H9 (cell line): ENCODE measurements around the gene CRACDL. TPM values are rescaled to one million over a fixed set of nuclear protein-coding genes. Genes with fewer than 3 reads are reported as not detected.

Source experiments
- DNase-seq: peaks from one replicate; pipeline ENCODE4 v3.0.0-alpha.2; 2017
- H2AFZ ChIP-seq: one replicate; pipeline ENCODE4 v1.6.1; 2013; ENCODE audit warnings: mild to moderate bottlenecking, low read length, control low read depth, moderate library complexity
- H2AK5ac ChIP-seq: 2 replicates; pipeline ENCODE4 v1.6.1; 2013; ENCODE audit warnings: low read length, control low read depth, mixed read lengths; ENCODE audit not compliant: insufficient read length
- H2BK120ac ChIP-seq: one replicate; pipeline ENCODE4 v1.6.1; 2013; ENCODE audit warnings: low read depth, mild to moderate bottlenecking, low read length, control low read depth, inconsistent platforms; ENCODE audit not compliant: poor library complexity, severe bottlenecking
- H2BK12ac ChIP-seq: 2 replicates; pipeline ENCODE4 v1.6.1; 2013; ENCODE audit warnings: low read length, control low read depth, mixed read lengths, low read depth; ENCODE audit not compliant: insufficient read length
- H2BK15ac ChIP-seq: 2 replicates; pipeline ENCODE4 v1.6.1; 2013; ENCODE audit warnings: low read depth, low read length, control low read depth
- H2BK20ac ChIP-seq: one replicate; pipeline ENCODE4 v1.6.1; 2013; ENCODE audit warnings: low read depth, mild to moderate bottlenecking, low read length, control low read depth, inconsistent platforms; ENCODE audit not compliant: poor library complexity, severe bottlenecking
- H2BK5ac ChIP-seq: 2 replicates; pipeline ENCODE4 v1.6.1; 2013; ENCODE audit warnings: low read length, control low read depth, mixed read lengths; ENCODE audit not compliant: insufficient read length
- H3K14ac ChIP-seq: 2 replicates; pipeline ENCODE4 v1.6.1; 2013; ENCODE audit warnings: low read length, control low read depth; ENCODE audit not compliant: insufficient read depth
- H3K18ac ChIP-seq: 2 replicates; pipeline ENCODE4 v1.6.1; 2013; ENCODE audit warnings: low read depth, mild to moderate bottlenecking, mixed read lengths, low read length, control low read depth; ENCODE audit not compliant: insufficient read length
- H3K23ac ChIP-seq: 2 replicates; pipeline ENCODE4 v1.6.1; 2013; ENCODE audit warnings: low read length, control low read depth, mixed read lengths, low read depth; ENCODE audit not compliant: insufficient read length
- H3K23me2 ChIP-seq: 2 replicates; pipeline ENCODE4 v1.6.1; 2013; ENCODE audit warnings: low read depth, mild to moderate bottlenecking, mixed read lengths, low read length, control low read depth; ENCODE audit not compliant: insufficient read length, poor library complexity, severe bottlenecking
- H3K27ac ChIP-seq: 2 replicates; pipeline ENCODE4 v1.5.1; 2013; ENCODE audit warnings: low read length, control low read depth, mixed read lengths, low read depth; ENCODE audit not compliant: insufficient read length
- H3K27me3 ChIP-seq: 2 replicates; pipeline ENCODE4 v1.6.1; 2013; ENCODE audit warnings: low read length, control low read depth, inconsistent platforms; ENCODE audit not compliant: insufficient read depth
- H3K4ac ChIP-seq: 2 replicates; pipeline ENCODE4 v1.6.1; 2013; ENCODE audit warnings: low read depth, mild to moderate bottlenecking, control low read depth, inconsistent platforms, low read length, moderate library complexity
- H3K4me1 ChIP-seq: 2 replicates; pipeline ENCODE4 v1.6.1; 2013; ENCODE audit warnings: low read length, control low read depth, inconsistent platforms; ENCODE audit not compliant: insufficient read depth
- H3K4me2 ChIP-seq: 2 replicates; pipeline ENCODE4 v1.6.1; 2013; ENCODE audit warnings: low read length, control low read depth, mixed read lengths; ENCODE audit not compliant: insufficient read length, insufficient read depth
- H3K56ac ChIP-seq: 2 replicates; pipeline ENCODE4 v1.6.1; 2013; ENCODE audit warnings: low read depth, mild to moderate bottlenecking, mixed read lengths, low read length, control low read depth; ENCODE audit not compliant: insufficient read length
- H3K79me1 ChIP-seq: 2 replicates; pipeline ENCODE4 v1.6.1; 2013; ENCODE audit warnings: low read depth, mild to moderate bottlenecking, moderate library complexity, low read length, control low read depth, inconsistent platforms; ENCODE audit not compliant: insufficient read depth, poor library complexity, severe bottlenecking
- H3K79me2 ChIP-seq: 2 replicates; pipeline ENCODE4 v1.6.1; 2013; ENCODE audit warnings: low read length, control low read depth, inconsistent platforms; ENCODE audit not compliant: insufficient read depth
- H3K9ac ChIP-seq: 2 replicates; pipeline ENCODE4 v1.6.1; 2013; ENCODE audit warnings: low read length, control low read depth, mixed read lengths; ENCODE audit not compliant: insufficient read length; ENCODE audit errors: extremely low read depth
- H3K9me3 ChIP-seq: one replicate; pipeline ENCODE4 v1.6.1; 2013; ENCODE audit warnings: low read depth, low read length, inconsistent platforms; ENCODE audit not compliant: control insufficient read depth
- H3T11ph ChIP-seq: one replicate; pipeline ENCODE4 v1.6.1; 2013; ENCODE audit warnings: mild to moderate bottlenecking, low read length, control low read depth, inconsistent platforms
- H4K20me1 ChIP-seq: one replicate; pipeline ENCODE4 v1.6.1; 2013; ENCODE audit not compliant: control insufficient read depth, insufficient read length, insufficient read depth
- H4K5ac ChIP-seq: 2 replicates; pipeline ENCODE4 v1.6.1; 2013; ENCODE audit warnings: low read depth, mild to moderate bottlenecking, mixed read lengths, low read length, control low read depth; ENCODE audit not compliant: insufficient read length
- H4K8ac ChIP-seq: replicated peaks from 2 replicates; pipeline ENCODE4 v1.6.1; 2013; ENCODE audit warnings: low read length, control low read depth, mixed read lengths, low read depth; ENCODE audit not compliant: insufficient read length
- H4K91ac ChIP-seq: 2 replicates; pipeline ENCODE4 v1.6.1; 2013; ENCODE audit warnings: low read depth, mild to moderate bottlenecking, moderate library complexity, mixed read lengths, low read length, control low read depth; ENCODE audit not compliant: insufficient read length
- H3K27ac Mint-ChIP-seq, 3 experiments: 2 replicates in 2 of 3; 3 replicates in 1 of 3; pipeline ENCODE4 v1.8.0; 2020 to 2021; ENCODE audit warnings: mixed read lengths in 3 of 3, mild to moderate bottlenecking in 1 of 3, moderate library complexity in 1 of 3
- H3K27me3 Mint-ChIP-seq: 2 replicates; pipeline ENCODE4 v1.8.0; 2021; ENCODE audit warnings: low read depth, mild to moderate bottlenecking, moderate library complexity, mixed read lengths
- H3K36me3 Mint-ChIP-seq, 3 experiments: 2 replicates in 2 of 3; 3 replicates in 1 of 3; pipeline ENCODE4 v1.8.0; 2020 to 2021; ENCODE audit warnings: low read depth in 3 of 3, mixed read lengths in 3 of 3; ENCODE audit not compliant: insufficient read depth in 1 of 3
- H3K4me1 Mint-ChIP-seq, 2 experiments: 2 replicates each; pipeline ENCODE4 v1.8.0; 2020; ENCODE audit warnings: mixed read lengths in 2 of 2
- H3K4me3 Mint-ChIP-seq, 2 experiments: 2 replicates in 1 of 2; 3 replicates in 1 of 2; pipeline ENCODE4 v1.8.0; 2020 to 2021; ENCODE audit warnings: mild to moderate bottlenecking in 2 of 2, mixed read lengths in 2 of 2, moderate library complexity in 1 of 2
- H3K9me3 Mint-ChIP-seq, 2 experiments: 2 replicates in 1 of 2; 3 replicates in 1 of 2; pipeline ENCODE4 v1.8.0; 2020; ENCODE audit warnings: mild to moderate bottlenecking in 2 of 2, mixed read lengths in 2 of 2, moderate library complexity in 1 of 2
- CTCF ChIP-seq: fragments of 200-600 bp; sonication (generic); conservative IDR thresholded peaks from 3 replicates; pipeline ENCODE4 v1.8.0; 2021; ENCODE audit warnings: antibody characterized with exemption, mild to moderate bottlenecking
- WGBS: extraction: QIAGEN DNeasy Blood & Tissue Kit; methylation state at CpG from one replicate; pipeline ENCODE4 v1.1.7; 2013; ENCODE audit warnings: missing lambda C conversion rate, low lambda C conversion rate, mixed read lengths; ENCODE audit not compliant: insufficient read length; ENCODE audit errors: extremely low coverage; 5-methylcytosine and 5-hydroxymethylcytosine counted together
- total RNA-seq: library from RNA; stranded (reverse); gene quantifications from 2 replicates; pipeline ENCODE4 v1.2.1, GENCODE V29; 2021

CRACDL gene
- total RNA-seq, 1 experiment from 2014 or later, result 0.48 TPM

DNA sequence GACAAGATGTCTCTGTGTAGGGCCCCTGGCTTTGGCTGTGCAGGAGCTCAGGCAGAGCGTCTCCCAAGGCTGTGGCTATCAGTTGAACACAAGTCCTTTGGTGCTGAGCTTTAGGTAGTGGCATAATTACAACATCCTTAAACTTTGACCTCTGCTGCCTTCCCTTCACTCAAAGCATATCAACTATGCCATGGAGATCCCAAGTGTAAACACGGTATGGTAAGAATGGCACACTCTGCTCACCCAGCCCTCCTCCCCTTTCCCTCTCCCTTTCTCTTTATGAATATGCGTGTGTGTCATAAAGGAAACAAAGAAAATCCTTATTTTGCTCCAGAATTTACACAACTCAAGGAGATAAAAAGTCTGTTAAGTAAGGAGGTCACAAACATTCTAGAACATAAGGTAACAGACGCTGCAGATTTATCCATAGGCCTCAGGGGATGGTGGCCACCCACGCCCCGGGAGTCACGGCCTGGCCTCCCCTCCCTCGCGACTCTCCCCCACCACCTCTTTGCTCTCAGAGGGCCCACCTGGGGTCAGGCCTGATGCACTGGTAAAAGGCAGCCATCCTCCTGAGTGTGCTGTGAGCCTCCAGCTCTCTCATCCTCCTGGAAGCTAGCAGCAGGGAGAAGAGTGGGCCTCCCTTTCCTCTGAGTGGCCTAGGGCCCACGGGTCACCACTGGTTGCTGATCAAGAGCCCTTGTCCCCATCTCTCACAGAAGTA lies 67.3 kb downstream of the CRACDL start:
- Histone ChIP-seq H3K56ac (no peak overlapping the region), H4K91ac (no peak overlapping the region), H3K79me2 (no peaks in the 10 kb centered on the region), H4K5ac (no peak overlapping the region), H3K27me3 (no peaks in the 10 kb centered on the region), H3K9ac (no peak overlapping the region), H2AFZ (no peak overlapping the region), H3K18ac (peak overlapping the region; percentile 5), H2BK12ac (no peak overlapping the region), H3K9me3 (no peaks in the 10 kb centered on the region), H4K8ac (no peak overlapping the region), H3K14ac (no peak overlapping the region), H3T11ph (no peak overlapping the region), H4K20me1 (no peaks in the 10 kb centered on the region), H2BK15ac (no peak overlapping the region), H3K4me1 (no peaks in the 10 kb centered on the region; the same call in 1 of the 2 replicates), H2BK5ac (no peak overlapping the region), H2BK20ac (no peak overlapping the region), H3K23ac (no peak overlapping the region), H3K4me2 (no peak overlapping the region), H3K27ac (no peak overlapping the region), H3K4ac (no peak overlapping the region), H2BK120ac (no peak overlapping the region), H3K23me2 (no peaks in the 10 kb centered on the region), H3K79me1 (no peaks in the 10 kb centered on the region), H2AK5ac (no peak overlapping the region)
- H3K4me3 Mint-ChIP-seq, result no peak overlapping the region
- WGBS, result no CpG with 5 or more reads among the region's 10 CpGs
- no peaks in the 10 kb centered on the region for H3K27me3 Mint-ChIP-seq
- no peaks in the 10 kb centered on the region for H3K36me3 Mint-ChIP-seq
- no peak overlapping the region for H3K27ac Mint-ChIP-seq
- H3K9me3 Mint-ChIP-seq, result no peaks in the 10 kb centered on the region; a peak in 1 of 5 replicates
- DNase-seq, result no peak
- peaks cover 14 to 16% of the 10 kb centered on the region in 2 experiments for H3K4me1 Mint-ChIP-seq
- TF ChIP-seq CTCF, result no peak
